ENCODE results near the gene RANGAP1.

GRCh38 chr22:41332217-41332939, 46.4 kb upstream of the RANGAP1 start:
- TF ChIP-seq, protein P1, sequence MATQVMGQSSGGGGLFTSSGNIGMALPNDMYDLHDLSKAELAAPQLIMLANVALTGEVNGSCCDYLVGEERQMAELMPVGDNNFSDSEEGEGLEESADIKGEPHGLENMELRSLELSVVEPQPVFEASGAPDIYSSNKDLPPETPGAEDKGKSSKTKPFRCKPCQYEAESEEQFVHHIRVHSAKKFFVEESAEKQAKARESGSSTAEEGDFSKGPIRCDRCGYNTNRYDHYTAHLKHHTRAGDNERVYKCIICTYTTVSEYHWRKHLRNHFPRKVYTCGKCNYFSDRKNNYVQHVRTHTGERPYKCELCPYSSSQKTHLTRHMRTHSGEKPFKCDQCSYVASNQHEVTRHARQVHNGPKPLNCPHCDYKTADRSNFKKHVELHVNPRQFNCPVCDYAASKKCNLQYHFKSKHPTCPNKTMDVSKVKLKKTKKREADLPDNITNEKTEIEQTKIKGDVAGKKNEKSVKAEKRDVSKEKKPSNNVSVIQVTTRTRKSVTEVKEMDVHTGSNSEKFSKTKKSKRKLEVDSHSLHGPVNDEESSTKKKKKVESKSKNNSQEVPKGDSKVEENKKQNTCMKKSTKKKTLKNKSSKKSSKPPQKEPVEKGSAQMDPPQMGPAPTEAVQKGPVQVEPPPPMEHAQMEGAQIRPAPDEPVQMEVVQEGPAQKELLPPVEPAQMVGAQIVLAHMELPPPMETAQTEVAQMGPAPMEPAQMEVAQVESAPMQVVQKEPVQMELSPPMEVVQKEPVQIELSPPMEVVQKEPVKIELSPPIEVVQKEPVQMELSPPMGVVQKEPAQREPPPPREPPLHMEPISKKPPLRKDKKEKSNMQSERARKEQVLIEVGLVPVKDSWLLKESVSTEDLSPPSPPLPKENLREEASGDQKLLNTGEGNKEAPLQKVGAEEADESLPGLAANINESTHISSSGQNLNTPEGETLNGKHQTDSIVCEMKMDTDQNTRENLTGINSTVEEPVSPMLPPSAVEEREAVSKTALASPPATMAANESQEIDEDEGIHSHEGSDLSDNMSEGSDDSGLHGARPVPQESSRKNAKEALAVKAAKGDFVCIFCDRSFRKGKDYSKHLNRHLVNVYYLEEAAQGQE (IDR thresholded peaks at IDR 0.05; ENCODE audit: borderline replicate concordance in 1 of 2, low read depth in 1 of 2, low read length in 2 of 2) = no peak
- TF ChIP-seq CTCF (CRISPR knock-in tag; IDR thresholded peaks at IDR 0.05) (no peak), MTA3 (CRISPR knock-in tag; IDR thresholded peaks at IDR 0.05) (no peak), ZNF362 (CRISPR knock-in tag; IDR thresholded peaks at IDR 0.05; ENCODE audit: borderline replicate concordance) (no peak), FOSL1 (CRISPR knock-in tag; IDR thresholded peaks at IDR 0.05; ENCODE audit: borderline replicate concordance) (no peak), ZNF512 (CRISPR knock-in tag; IDR thresholded peaks at IDR 0.05) (no peak), MYC (CRISPR knock-in tag; IDR thresholded peaks at IDR 0.05; ENCODE audit: borderline replicate concordance) (no peak), YEATS2 (CRISPR knock-in tag; IDR thresholded peaks at IDR 0.05; ENCODE audit: borderline replicate concordance) (no peak), ZBTB21 (CRISPR knock-in tag; IDR thresholded peaks at IDR 0.05) (no peak)
- TF ChIP-seq, protein P2, sequence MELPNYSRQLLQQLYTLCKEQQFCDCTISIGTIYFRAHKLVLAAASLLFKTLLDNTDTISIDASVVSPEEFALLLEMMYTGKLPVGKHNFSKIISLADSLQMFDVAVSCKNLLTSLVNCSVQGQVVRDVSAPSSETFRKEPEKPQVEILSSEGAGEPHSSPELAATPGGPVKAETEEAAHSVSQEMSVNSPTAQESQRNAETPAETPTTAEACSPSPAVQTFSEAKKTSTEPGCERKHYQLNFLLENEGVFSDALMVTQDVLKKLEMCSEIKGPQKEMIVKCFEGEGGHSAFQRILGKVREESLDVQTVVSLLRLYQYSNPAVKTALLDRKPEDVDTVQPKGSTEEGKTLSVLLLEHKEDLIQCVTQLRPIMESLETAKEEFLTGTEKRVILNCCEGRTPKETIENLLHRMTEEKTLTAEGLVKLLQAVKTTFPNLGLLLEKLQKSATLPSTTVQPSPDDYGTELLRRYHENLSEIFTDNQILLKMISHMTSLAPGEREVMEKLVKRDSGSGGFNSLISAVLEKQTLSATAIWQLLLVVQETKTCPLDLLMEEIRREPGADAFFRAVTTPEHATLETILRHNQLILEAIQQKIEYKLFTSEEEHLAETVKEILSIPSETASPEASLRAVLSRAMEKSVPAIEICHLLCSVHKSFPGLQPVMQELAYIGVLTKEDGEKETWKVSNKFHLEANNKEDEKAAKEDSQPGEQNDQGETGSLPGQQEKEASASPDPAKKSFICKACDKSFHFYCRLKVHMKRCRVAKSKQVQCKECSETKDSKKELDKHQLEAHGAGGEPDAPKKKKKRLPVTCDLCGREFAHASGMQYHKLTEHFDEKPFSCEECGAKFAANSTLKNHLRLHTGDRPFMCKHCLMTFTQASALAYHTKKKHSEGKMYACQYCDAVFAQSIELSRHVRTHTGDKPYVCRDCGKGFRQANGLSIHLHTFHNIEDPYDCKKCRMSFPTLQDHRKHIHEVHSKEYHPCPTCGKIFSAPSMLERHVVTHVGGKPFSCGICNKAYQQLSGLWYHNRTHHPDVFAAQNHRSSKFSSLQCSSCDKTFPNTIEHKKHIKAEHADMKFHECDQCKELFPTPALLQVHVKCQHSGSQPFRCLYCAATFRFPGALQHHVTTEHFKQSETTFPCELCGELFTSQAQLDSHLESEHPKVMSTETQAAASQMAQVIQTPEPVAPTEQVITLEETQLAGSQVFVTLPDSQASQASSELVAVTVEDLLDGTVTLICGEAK (IDR thresholded peaks at IDR 0.05) = no peak
- TF ChIP-seq, protein P2 (CRISPR knock-in tag; IDR thresholded peaks at IDR 0.05) = no peak
